GM23248 (cell line): Measurements from ENCODE around the gene PPEF1. TPM values are rescaled to one million over a fixed set of nuclear protein-coding genes. Genes with fewer than 3 reads are reported as not detected.

ENCODE experiments used
- DNase-seq: peaks from one replicate; pipeline ENCODE4 v3.0.0-alpha.2; 2015
- H2AFZ ChIP-seq: fragments of 200-600 bp; sonication (generic); 2 replicates; pipeline ENCODE4 v1.6.1; 2016; ENCODE audit warnings: antibody characterized with exemption
- H3F3A ChIP-seq: fragments of 200-600 bp; sonication (generic); 2 replicates; pipeline ENCODE4 v1.6.1; 2016; ENCODE audit warnings: mild to moderate bottlenecking, antibody characterized with exemption, mixed run types; ENCODE audit not compliant: insufficient read depth
- H3K27ac ChIP-seq: fragments of 200-600 bp; sonication (generic); 2 replicates; pipeline ENCODE4 v1.5.1; 2016; ENCODE audit warnings: mild to moderate bottlenecking
- H3K27me3 ChIP-seq: fragments of 200-600 bp; sonication (generic); replicated peaks from 2 replicates; pipeline ENCODE4 v1.6.1; 2016; ENCODE audit warnings: mild to moderate bottlenecking; ENCODE audit not compliant: insufficient read depth
- H3K36me3 ChIP-seq: fragments of 200-600 bp; sonication (generic); 2 replicates; pipeline ENCODE4 v1.6.1; 2016; ENCODE audit warnings: low read depth, mild to moderate bottlenecking
- H3K4me1 ChIP-seq: fragments of 200-600 bp; sonication (generic); 2 replicates; pipeline ENCODE4 v1.6.1; 2016; ENCODE audit warnings: mild to moderate bottlenecking; ENCODE audit not compliant: insufficient read depth
- H3K4me2 ChIP-seq: fragments of 200-600 bp; sonication (generic); one replicate; pipeline ENCODE4 v1.6.1; 2016; ENCODE audit warnings: mild to moderate bottlenecking; ENCODE audit not compliant: unreplicated experiment
- H3K4me3 ChIP-seq: fragments of 200-600 bp; sonication (generic); 2 replicates; pipeline ENCODE4 v1.5.1; 2016; ENCODE audit warnings: mild to moderate bottlenecking
- H3K79me2 ChIP-seq: fragments of 200-600 bp; sonication (generic); 2 replicates; pipeline ENCODE4 v1.6.1; 2016; ENCODE audit warnings: mild to moderate bottlenecking; ENCODE audit not compliant: insufficient read depth
- H3K9ac ChIP-seq: fragments of 200-600 bp; sonication (generic); 2 replicates; pipeline ENCODE4 v1.6.1; 2016; ENCODE audit warnings: mild to moderate bottlenecking
- H3K9me2 ChIP-seq: fragments of 200-600 bp; sonication (generic); 2 replicates; pipeline ENCODE4 v1.6.1; 2016; ENCODE audit warnings: mixed run types, mild to moderate bottlenecking, moderate library complexity; ENCODE audit not compliant: insufficient read depth
- H3K9me3 ChIP-seq: fragments of 200-600 bp; sonication (generic); one replicate; pipeline ENCODE4 v1.6.1; 2017; ENCODE audit warnings: low read depth
- H4K20me1 ChIP-seq: fragments of 200-600 bp; sonication (generic); 2 replicates; pipeline ENCODE4 v1.6.0; 2016; ENCODE audit not compliant: insufficient read depth
- EZH2 ChIP-seq: fragments of 200-600 bp; sonication (generic); IDR thresholded peaks from 2 replicates; pipeline ENCODE4 v1.6.1; 2018; ENCODE audit warnings: antibody characterized with exemption, mild to moderate bottlenecking; ENCODE audit not compliant: insufficient read depth, poor library complexity, severe bottlenecking
- EZH2phosphoT487 ChIP-seq: fragments of 200-600 bp; sonication (generic); IDR thresholded peaks from 2 replicates; pipeline ENCODE4 v1.6.1; 2018; ENCODE audit warnings: antibody characterized with exemption, moderate library complexity, mild to moderate bottlenecking, low read depth; ENCODE audit not compliant: insufficient read depth
- WGBS, 2 experiments: methylation state at CpG; one replicate each; pipeline ENCODE4 v1.1.6; 2015 to 2017; ENCODE audit warnings: low lambda C conversion rate in 2 of 2, low coverage in 1 of 2; ENCODE audit errors: missing lambda C conversion rate in 2 of 2; 5-methylcytosine and 5-hydroxymethylcytosine counted together
- in situ Hi-C: fragments of 300-500 bp; cut with MboI; formaldehyde crosslinking; loops from 2 replicates; pipeline ENCODE4 v1.15.0; 2020
- polyA plus RNA-seq: library from polyadenylated mRNA; unstranded; fragments of >200 nt; fragmentation: Nextera tagmentation; extraction: Ambion mirVana; gene quantifications from 2 replicates; pipeline ENCODE4 v1.2.1, GENCODE V29; 2016
- total RNA-seq: library from RNA; depleted of rRNA; stranded (reverse); fragments of >200 nt; shearing (Covaris generic); gene quantifications from 2 replicates; pipeline ENCODE4 v1.2.3, GENCODE V29; 2014

PPEF1 gene
- total and polyA plus RNA-seq, 2 experiments from 2014 or later, result not detected

- peak; percentile 61 for DNase-seq
Observed at GRCh38 chrX:18698737-18699650, 8.5 kb upstream of the PPEF1 start.

GRCh38 chrX:18701621-18702361, 5.7 kb upstream of the PPEF1 start:
- no peak for DNase-seq
- no peak overlapping the region for H3K4me2 ChIP-seq
- WGBS, 2 experiments, result 52 to 55% methylated on average over 3 to 5 of the region's 5 CpGs
- H3K9me3 ChIP-seq, result no peaks in the 10 kb centered on the region
- in situ Hi-C loops, result no loop called here
- no peak overlapping the region for H3K9ac ChIP-seq
- no peaks in the 10 kb centered on the region for H4K20me1 ChIP-seq
- H3F3A ChIP-seq, result no peaks in the 10 kb centered on the region
- no peaks in the 10 kb centered on the region for H3K79me2 ChIP-seq
- no peaks in the 10 kb centered on the region for H3K27me3 ChIP-seq
- H2AFZ ChIP-seq, result no peak overlapping the region
- no peak for TF ChIP-seq EZH2phosphoT487
- no peak for TF ChIP-seq EZH2
- no peaks in the 10 kb centered on the region for H3K36me3 ChIP-seq
- no peak overlapping the region for H3K27ac ChIP-seq
- no peak overlapping the region for H3K4me3 ChIP-seq
- H3K9me2 ChIP-seq, result no peaks in the 10 kb centered on the region
- H3K4me1 ChIP-seq, result peaks cover 3% of the 10 kb centered on the region; the same call in 1 of the 2 replicates

More at GRCh38 chrX:18698737-18699650, 8.5 kb upstream of the PPEF1 start:
- Histone ChIP-seq H3K27ac (no peak overlapping the region), H4K20me1 (no peaks in the 10 kb centered on the region), H3K9me3 (no peaks in the 10 kb centered on the region), H3K9me2 (no peaks in the 10 kb centered on the region), H3K36me3 (no peaks in the 10 kb centered on the region), H3K4me3 (no peak overlapping the region), H2AFZ (no peak overlapping the region), H3K4me2 (peak overlapping the region; percentile 28), H3F3A (no peaks in the 10 kb centered on the region), H3K4me1 (peaks cover 3% of the 10 kb centered on the region; the same call in 1 of the 2 replicates), H3K79me2 (no peaks in the 10 kb centered on the region), H3K27me3 (no peaks in the 10 kb centered on the region; the same call in 1 of the 2 replicates), H3K9ac (no peak overlapping the region)
- in situ Hi-C loops, result no loop called here
- WGBS, 2 experiments, result 6 to 10% methylated on average over 11 to 12 of the region's 12 CpGs
- no peak for TF ChIP-seq EZH2phosphoT487
- TF ChIP-seq EZH2, result no peak

- H3K79me2 ChIP-seq, result no peaks in the 10 kb centered on the region
- no peaks in the 10 kb centered on the region for H4K20me1 ChIP-seq
- H3K4me1 ChIP-seq, result peaks cover 3% of the 10 kb centered on the region; the same call in 1 of the 2 replicates
- no peak overlapping the region for H3K4me3 ChIP-seq
- H3K27ac ChIP-seq, result no peak overlapping the region
- H3K9ac ChIP-seq, result no peak overlapping the region
- no peaks in the 10 kb centered on the region for H3K27me3 ChIP-seq
- no peak overlapping the region for H3K4me2 ChIP-seq
- no peaks in the 10 kb centered on the region for H3K9me3 ChIP-seq
- H2AFZ ChIP-seq, result no peak overlapping the region
- no peak for TF ChIP-seq EZH2phosphoT487
- TF ChIP-seq EZH2, result no peak
- 43% methylated on average over 10 to 12 of the region's 12 CpGs for WGBS, 2 experiments
- no peaks in the 10 kb centered on the region for H3K36me3 ChIP-seq
- in situ Hi-C loops, result no loop called here
- H3K9me2 ChIP-seq, result no peaks in the 10 kb centered on the region
- DNase-seq, result peak; percentile 42
- no peaks in the 10 kb centered on the region for H3F3A ChIP-seq
Observed at GRCh38 chrX:18702362-18703195, 4.9 kb upstream of the PPEF1 start.

- H4K20me1 ChIP-seq, result no peaks in the 10 kb centered on the region
- H3K9me3 ChIP-seq, result no peaks in the 10 kb centered on the region
- no peaks in the 10 kb centered on the region for H3K9me2 ChIP-seq
- no peak for DNase-seq
- no peaks in the 10 kb centered on the region for H3K27me3 ChIP-seq
- no peak overlapping the region for H3K9ac ChIP-seq
- in situ Hi-C loops, result no loop called here
- H3K79me2 ChIP-seq, result no peaks in the 10 kb centered on the region
- no peaks in the 10 kb centered on the region for H3F3A ChIP-seq
- H3K36me3 ChIP-seq, result no peaks in the 10 kb centered on the region
- no peak overlapping the region for H3K4me2 ChIP-seq
- TF ChIP-seq EZH2phosphoT487 (no peak), EZH2 (no peak)
- WGBS, 2 experiments, result 78 to 82% methylated on average over 3 of the region's 3 CpGs
- H3K4me3 ChIP-seq, result no peak overlapping the region
- no peaks in the 10 kb centered on the region for H3K4me1 ChIP-seq
- no peak overlapping the region for H3K27ac ChIP-seq
- H2AFZ ChIP-seq, result no peak overlapping the region
Observed at GRCh38 chrX:18709833-18710232, 2.4 kb downstream of the PPEF1 start.
